H9 (cell line): ENCODE measurements around the gene VWA8. TPM values are rescaled to one million over a fixed set of nuclear protein-coding genes. Genes with fewer than 3 reads are reported as not detected.

Source experiments
- DNase-seq: peaks from one replicate; pipeline ENCODE4 v3.0.0-alpha.2; 2017
- H2AFZ ChIP-seq: one replicate; pipeline ENCODE4 v1.6.1; 2013; ENCODE audit warnings: mild to moderate bottlenecking, low read length, control low read depth, moderate library complexity
- H2AK5ac ChIP-seq: 2 replicates; pipeline ENCODE4 v1.6.1; 2013; ENCODE audit warnings: low read length, control low read depth, mixed read lengths; ENCODE audit not compliant: insufficient read length
- H2BK120ac ChIP-seq: one replicate; pipeline ENCODE4 v1.6.1; 2013; ENCODE audit warnings: low read depth, mild to moderate bottlenecking, low read length, control low read depth, inconsistent platforms; ENCODE audit not compliant: poor library complexity, severe bottlenecking
- H2BK12ac ChIP-seq: 2 replicates; pipeline ENCODE4 v1.6.1; 2013; ENCODE audit warnings: low read length, control low read depth, mixed read lengths, low read depth; ENCODE audit not compliant: insufficient read length
- H2BK15ac ChIP-seq: 2 replicates; pipeline ENCODE4 v1.6.1; 2013; ENCODE audit warnings: low read depth, low read length, control low read depth
- H2BK20ac ChIP-seq: one replicate; pipeline ENCODE4 v1.6.1; 2013; ENCODE audit warnings: low read depth, mild to moderate bottlenecking, low read length, control low read depth, inconsistent platforms; ENCODE audit not compliant: poor library complexity, severe bottlenecking
- H2BK5ac ChIP-seq: 2 replicates; pipeline ENCODE4 v1.6.1; 2013; ENCODE audit warnings: low read length, control low read depth, mixed read lengths; ENCODE audit not compliant: insufficient read length
- H3K14ac ChIP-seq: 2 replicates; pipeline ENCODE4 v1.6.1; 2013; ENCODE audit warnings: low read length, control low read depth; ENCODE audit not compliant: insufficient read depth
- H3K18ac ChIP-seq: 2 replicates; pipeline ENCODE4 v1.6.1; 2013; ENCODE audit warnings: low read depth, mild to moderate bottlenecking, mixed read lengths, low read length, control low read depth; ENCODE audit not compliant: insufficient read length
- H3K23ac ChIP-seq: 2 replicates; pipeline ENCODE4 v1.6.1; 2013; ENCODE audit warnings: low read length, control low read depth, mixed read lengths, low read depth; ENCODE audit not compliant: insufficient read length
- H3K23me2 ChIP-seq: 2 replicates; pipeline ENCODE4 v1.6.1; 2013; ENCODE audit warnings: low read depth, mild to moderate bottlenecking, mixed read lengths, low read length, control low read depth; ENCODE audit not compliant: insufficient read length, poor library complexity, severe bottlenecking
- H3K27ac ChIP-seq: 2 replicates; pipeline ENCODE4 v1.5.1; 2013; ENCODE audit warnings: low read length, control low read depth, mixed read lengths, low read depth; ENCODE audit not compliant: insufficient read length
- H3K27me3 ChIP-seq: 2 replicates; pipeline ENCODE4 v1.6.1; 2013; ENCODE audit warnings: low read length, control low read depth, inconsistent platforms; ENCODE audit not compliant: insufficient read depth
- H3K4ac ChIP-seq: 2 replicates; pipeline ENCODE4 v1.6.1; 2013; ENCODE audit warnings: low read depth, mild to moderate bottlenecking, control low read depth, inconsistent platforms, low read length, moderate library complexity
- H3K4me1 ChIP-seq: 2 replicates; pipeline ENCODE4 v1.6.1; 2013; ENCODE audit warnings: low read length, control low read depth, inconsistent platforms; ENCODE audit not compliant: insufficient read depth
- H3K4me2 ChIP-seq: 2 replicates; pipeline ENCODE4 v1.6.1; 2013; ENCODE audit warnings: low read length, control low read depth, mixed read lengths; ENCODE audit not compliant: insufficient read length, insufficient read depth
- H3K56ac ChIP-seq: 2 replicates; pipeline ENCODE4 v1.6.1; 2013; ENCODE audit warnings: low read depth, mild to moderate bottlenecking, mixed read lengths, low read length, control low read depth; ENCODE audit not compliant: insufficient read length
- H3K79me1 ChIP-seq: 2 replicates; pipeline ENCODE4 v1.6.1; 2013; ENCODE audit warnings: low read depth, mild to moderate bottlenecking, moderate library complexity, low read length, control low read depth, inconsistent platforms; ENCODE audit not compliant: insufficient read depth, poor library complexity, severe bottlenecking
- H3K79me2 ChIP-seq: 2 replicates; pipeline ENCODE4 v1.6.1; 2013; ENCODE audit warnings: low read length, control low read depth, inconsistent platforms; ENCODE audit not compliant: insufficient read depth
- H3K9ac ChIP-seq: 2 replicates; pipeline ENCODE4 v1.6.1; 2013; ENCODE audit warnings: low read length, control low read depth, mixed read lengths; ENCODE audit not compliant: insufficient read length; ENCODE audit errors: extremely low read depth
- H3K9me3 ChIP-seq: one replicate; pipeline ENCODE4 v1.6.1; 2013; ENCODE audit warnings: low read depth, low read length, inconsistent platforms; ENCODE audit not compliant: control insufficient read depth
- H3T11ph ChIP-seq: one replicate; pipeline ENCODE4 v1.6.1; 2013; ENCODE audit warnings: mild to moderate bottlenecking, low read length, control low read depth, inconsistent platforms
- H4K20me1 ChIP-seq: one replicate; pipeline ENCODE4 v1.6.1; 2013; ENCODE audit not compliant: control insufficient read depth, insufficient read length, insufficient read depth
- H4K5ac ChIP-seq: 2 replicates; pipeline ENCODE4 v1.6.1; 2013; ENCODE audit warnings: low read depth, mild to moderate bottlenecking, mixed read lengths, low read length, control low read depth; ENCODE audit not compliant: insufficient read length
- H4K8ac ChIP-seq: replicated peaks from 2 replicates; pipeline ENCODE4 v1.6.1; 2013; ENCODE audit warnings: low read length, control low read depth, mixed read lengths, low read depth; ENCODE audit not compliant: insufficient read length
- H4K91ac ChIP-seq: 2 replicates; pipeline ENCODE4 v1.6.1; 2013; ENCODE audit warnings: low read depth, mild to moderate bottlenecking, moderate library complexity, mixed read lengths, low read length, control low read depth; ENCODE audit not compliant: insufficient read length
- H3K27ac Mint-ChIP-seq, 3 experiments: 2 replicates in 2 of 3; 3 replicates in 1 of 3; pipeline ENCODE4 v1.8.0; 2020 to 2021; ENCODE audit warnings: mixed read lengths in 3 of 3, mild to moderate bottlenecking in 1 of 3, moderate library complexity in 1 of 3
- H3K27me3 Mint-ChIP-seq: 2 replicates; pipeline ENCODE4 v1.8.0; 2021; ENCODE audit warnings: low read depth, mild to moderate bottlenecking, moderate library complexity, mixed read lengths
- H3K36me3 Mint-ChIP-seq, 3 experiments: 2 replicates in 2 of 3; 3 replicates in 1 of 3; pipeline ENCODE4 v1.8.0; 2020 to 2021; ENCODE audit warnings: low read depth in 3 of 3, mixed read lengths in 3 of 3; ENCODE audit not compliant: insufficient read depth in 1 of 3
- H3K4me1 Mint-ChIP-seq, 2 experiments: 2 replicates each; pipeline ENCODE4 v1.8.0; 2020; ENCODE audit warnings: mixed read lengths in 2 of 2
- H3K4me3 Mint-ChIP-seq, 2 experiments: 2 replicates in 1 of 2; 3 replicates in 1 of 2; pipeline ENCODE4 v1.8.0; 2020 to 2021; ENCODE audit warnings: mild to moderate bottlenecking in 2 of 2, mixed read lengths in 2 of 2, moderate library complexity in 1 of 2
- H3K9me3 Mint-ChIP-seq, 2 experiments: 2 replicates in 1 of 2; 3 replicates in 1 of 2; pipeline ENCODE4 v1.8.0; 2020; ENCODE audit warnings: mild to moderate bottlenecking in 2 of 2, mixed read lengths in 2 of 2, moderate library complexity in 1 of 2
- WGBS: extraction: QIAGEN DNeasy Blood & Tissue Kit; methylation state at CpG from one replicate; pipeline ENCODE4 v1.1.7; 2013; ENCODE audit warnings: missing lambda C conversion rate, low lambda C conversion rate, mixed read lengths; ENCODE audit not compliant: insufficient read length; ENCODE audit errors: extremely low coverage; 5-methylcytosine and 5-hydroxymethylcytosine counted together
- total RNA-seq: library from RNA; stranded (reverse); gene quantifications from 2 replicates; pipeline ENCODE4 v1.2.1, GENCODE V29; 2021
- TF ChIP-seq, protein P1 (sequence below): fragments of 200-600 bp; sonication (generic); conservative IDR thresholded peaks from 3 replicates; pipeline ENCODE4 v1.8.0; 2021; ENCODE audit warnings: antibody characterized with exemption, mild to moderate bottlenecking

The VWA8 gene
- total RNA-seq, 1 experiment from 2014 or later: 17.4 TPM

DNA sequence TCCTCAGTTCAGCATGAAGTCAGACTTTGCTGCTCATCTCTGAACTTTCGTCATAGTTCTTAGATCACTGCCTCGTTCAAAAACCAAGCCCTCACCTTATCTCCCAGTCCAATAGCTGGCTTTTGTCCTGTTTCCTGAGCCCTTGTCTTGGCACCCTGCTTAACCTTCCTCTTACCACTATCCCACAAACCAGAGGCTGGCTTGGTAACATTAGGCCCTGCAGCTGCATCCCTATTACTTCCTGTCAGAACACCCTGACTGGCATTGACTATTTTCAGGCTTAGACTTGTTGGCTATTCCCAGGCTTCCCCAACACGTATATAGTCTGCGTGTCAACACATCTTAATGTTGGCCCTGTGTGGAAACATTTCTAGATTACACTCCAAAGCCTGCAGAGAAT is 172.4 kb downstream of the VWA8 start:
- H2BK20ac ChIP-seq: no peak overlapping the region
- no peak overlapping the region for H4K5ac ChIP-seq
- no peak overlapping the region for H3K4me3 Mint-ChIP-seq
- H3T11ph ChIP-seq: no peak overlapping the region
- H3K79me1 ChIP-seq: no peaks in the 10 kb centered on the region
- no peaks in the 10 kb centered on the region for H3K9me3 ChIP-seq
- no peak overlapping the region for H3K56ac ChIP-seq
- no peaks in the 10 kb centered on the region for H3K4me1 ChIP-seq
- no peaks in the 10 kb centered on the region for H3K27me3 ChIP-seq
- no peak overlapping the region for H2AFZ ChIP-seq
- H3K4me1 Mint-ChIP-seq: peaks cover 3 to 6% of the 10 kb centered on the region in 2 experiments; a peak in 1 of 4 replicates
- H3K4me2 ChIP-seq: no peak overlapping the region
- no peak overlapping the region for H3K4ac ChIP-seq
- no peak for DNase-seq
- no peaks in the 10 kb centered on the region for H3K79me2 ChIP-seq
- TF ChIP-seq, protein P1, sequence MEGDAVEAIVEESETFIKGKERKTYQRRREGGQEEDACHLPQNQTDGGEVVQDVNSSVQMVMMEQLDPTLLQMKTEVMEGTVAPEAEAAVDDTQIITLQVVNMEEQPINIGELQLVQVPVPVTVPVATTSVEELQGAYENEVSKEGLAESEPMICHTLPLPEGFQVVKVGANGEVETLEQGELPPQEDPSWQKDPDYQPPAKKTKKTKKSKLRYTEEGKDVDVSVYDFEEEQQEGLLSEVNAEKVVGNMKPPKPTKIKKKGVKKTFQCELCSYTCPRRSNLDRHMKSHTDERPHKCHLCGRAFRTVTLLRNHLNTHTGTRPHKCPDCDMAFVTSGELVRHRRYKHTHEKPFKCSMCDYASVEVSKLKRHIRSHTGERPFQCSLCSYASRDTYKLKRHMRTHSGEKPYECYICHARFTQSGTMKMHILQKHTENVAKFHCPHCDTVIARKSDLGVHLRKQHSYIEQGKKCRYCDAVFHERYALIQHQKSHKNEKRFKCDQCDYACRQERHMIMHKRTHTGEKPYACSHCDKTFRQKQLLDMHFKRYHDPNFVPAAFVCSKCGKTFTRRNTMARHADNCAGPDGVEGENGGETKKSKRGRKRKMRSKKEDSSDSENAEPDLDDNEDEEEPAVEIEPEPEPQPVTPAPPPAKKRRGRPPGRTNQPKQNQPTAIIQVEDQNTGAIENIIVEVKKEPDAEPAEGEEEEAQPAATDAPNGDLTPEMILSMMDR: no peak
- no peaks in the 10 kb centered on the region for H3K23me2 ChIP-seq
- H2BK12ac ChIP-seq: no peak overlapping the region
- H2BK120ac ChIP-seq: no peak overlapping the region
- no peaks in the 10 kb centered on the region for H4K20me1 ChIP-seq
- no peak overlapping the region for H4K8ac ChIP-seq
- no CpG with 5 or more reads among the region's 4 CpGs for WGBS
- H2AK5ac ChIP-seq: no peak overlapping the region
- peak overlapping the region in 2 of 3 experiments; percentile 32 to 67; a peak in 2 of 7 replicates for H3K27ac Mint-ChIP-seq
- H2BK5ac ChIP-seq: no peak overlapping the region
- no peaks in the 10 kb centered on the region for H3K9me3 Mint-ChIP-seq
- no peak overlapping the region for H3K9ac ChIP-seq
- H3K36me3 Mint-ChIP-seq: no peaks in the 10 kb centered on the region
- H3K27ac ChIP-seq: no peak overlapping the region
- no peak overlapping the region for H3K18ac ChIP-seq
- H4K91ac ChIP-seq: no peak overlapping the region
- no peak overlapping the region for H3K14ac ChIP-seq
- no peak overlapping the region for H2BK15ac ChIP-seq
- no peaks in the 10 kb centered on the region for H3K27me3 Mint-ChIP-seq
- no peak overlapping the region for H3K23ac ChIP-seq
